Endodermal cell (in vitro differentiated cells): ENCODE results near the gene CSRP3. TPM values are rescaled to one million over a fixed set of nuclear protein-coding genes. Genes with fewer than 3 reads are reported as not detected.

ENCODE experiments used
- DNase-seq: peaks from one replicate; pipeline ENCODE4 v3.0.0-alpha.2; 2017
- H3K27ac ChIP-seq: 2 replicates; pipeline ENCODE4 v1.5.1; 2013; ENCODE audit warnings: mild to moderate bottlenecking, low read depth, low read length, moderate library complexity
- H3K27me3 ChIP-seq: 2 replicates; pipeline ENCODE4 v1.6.1; 2013; ENCODE audit warnings: mild to moderate bottlenecking, low read length, moderate library complexity; ENCODE audit not compliant: insufficient read depth, control insufficient read depth, poor library complexity, severe bottlenecking
- H3K36me3 ChIP-seq: 2 replicates; pipeline ENCODE4 v1.7.0; 2013; ENCODE audit warnings: mild to moderate bottlenecking, low read length, moderate library complexity; ENCODE audit not compliant: control insufficient read depth, insufficient read depth
- H3K4me1 ChIP-seq: one replicate; pipeline ENCODE4 v1.7.0; 2013; ENCODE audit warnings: low read length; ENCODE audit not compliant: control insufficient read depth, insufficient read depth
- H3K4me3 ChIP-seq: 2 replicates; pipeline ENCODE4 v1.5.1; 2013; ENCODE audit warnings: mild to moderate bottlenecking, low read length, moderate library complexity
- H3K9ac ChIP-seq: 2 replicates; pipeline ENCODE4 v1.6.1; 2013; ENCODE audit warnings: mild to moderate bottlenecking, low read length, moderate library complexity; ENCODE audit not compliant: poor library complexity, severe bottlenecking; ENCODE audit errors: extremely low read depth
- H3K9me3 ChIP-seq: 2 replicates; pipeline ENCODE4 v1.6.1; 2013; ENCODE audit warnings: mild to moderate bottlenecking, low read length, moderate library complexity; ENCODE audit not compliant: control insufficient read depth
- H3K27ac Mint-ChIP-seq: 2 replicates; pipeline ENCODE4 v1.8.0; 2020; ENCODE audit warnings: mixed read lengths
- H3K27me3 Mint-ChIP-seq: 2 replicates; pipeline ENCODE4 v1.8.0; 2021; ENCODE audit warnings: mild to moderate bottlenecking, mixed read lengths; ENCODE audit not compliant: insufficient read depth
- H3K36me3 Mint-ChIP-seq: 2 replicates; pipeline ENCODE4 v1.8.0; 2020; ENCODE audit warnings: low read depth, mixed read lengths
- H3K4me1 Mint-ChIP-seq: 2 replicates; pipeline ENCODE4 v1.8.0; 2020; ENCODE audit warnings: mixed read lengths
- H3K4me3 Mint-ChIP-seq: 2 replicates; pipeline ENCODE4 v1.8.0; 2020; ENCODE audit warnings: mild to moderate bottlenecking, moderate library complexity, mixed read lengths
- H3K9me3 Mint-ChIP-seq: 2 replicates; pipeline ENCODE4 v1.8.0; 2020; ENCODE audit warnings: mild to moderate bottlenecking, mixed read lengths
- CTCF ChIP-seq: fragments of 200-600 bp; sonication (generic); conservative IDR thresholded peaks from 2 replicates; pipeline ENCODE4 v1.5.0; 2021; ENCODE audit warnings: antibody characterized with exemption, mild to moderate bottlenecking
- WGBS, 2 experiments: methylation state at CpG; one replicate each; pipeline versions ENCODE4 v1.1.5 to v1.1.7; 2013; ENCODE audit warnings: missing lambda C conversion rate in 2 of 2, mixed read lengths in 1 of 2; ENCODE audit not compliant: insufficient coverage in 1 of 2, insufficient read length in 1 of 2; 5-methylcytosine and 5-hydroxymethylcytosine counted together
- total RNA-seq, 2 donors: library from RNA; stranded (reverse); fragmentation: NEBNext Ultra II Directional in 1 of 2; extraction: Animal tissue kit (Norgen Biotek cat#: 25700) in 1 of 2; gene quantifications; 2 replicates in 1 of 2; 3 replicates in 1 of 2; pipeline ENCODE4 v1.2.1, GENCODE V29; 2021

The CSRP3 gene
- total RNA-seq, 2 donors from 2014 or later = not detected

- Mint-ChIP-seq H3K27me3 (peaks cover 93% of the 10 kb centered on the region), H3K4me3 (no peak overlapping the region), H3K27ac (no peak overlapping the region), H3K9me3 (peaks cover 16% of the 10 kb centered on the region), H3K36me3 (peaks cover 32% of the 10 kb centered on the region), H3K4me1 (peaks cover 10% of the 10 kb centered on the region)
- peaks cover 24% of the 10 kb centered on the region for H3K9me3 ChIP-seq
- no peak overlapping the region for H3K9ac ChIP-seq
- H3K4me3 ChIP-seq = no peak overlapping the region
- whole genome bisulfite sequencing, 2 experiments = 72 to 90% methylated on average over 3 of the region's 3 CpGs
- no peak for DNase-seq
- H3K27ac ChIP-seq = no peak overlapping the region
- no peaks in the 10 kb centered on the region for H3K4me1 ChIP-seq
- peaks cover 95% of the 10 kb centered on the region for H3K27me3 ChIP-seq
- no peak for TF ChIP-seq CTCF
- peaks cover 16% of the 10 kb centered on the region for H3K36me3 ChIP-seq
These were observed 19.3 kb upstream of the CSRP3 start for GRCh38 chr11:19220903-19221724.

GRCh38 chr11:19218786-19219460 lies 17.1 kb upstream of the CSRP3 start:
- no peaks in the 10 kb centered on the region for H3K4me1 ChIP-seq
- Mint-ChIP-seq H3K4me3 (no peak overlapping the region), H3K4me1 (peaks cover 10% of the 10 kb centered on the region), H3K27ac (no peak overlapping the region), H3K36me3 (peaks cover 14% of the 10 kb centered on the region), H3K9me3 (peaks cover 16% of the 10 kb centered on the region), H3K27me3 (peaks cover 93% of the 10 kb centered on the region)
- H3K9me3 ChIP-seq = peaks cover 20% of the 10 kb centered on the region
- peaks cover 95% of the 10 kb centered on the region for H3K27me3 ChIP-seq
- 92 to 95% methylated on average over 12 to 14 of the region's 15 CpGs for WGBS, 2 experiments
- H3K4me3 ChIP-seq = no peak overlapping the region
- DNase-seq = no peak
- peaks cover 9% of the 10 kb centered on the region for H3K36me3 ChIP-seq
- H3K9ac ChIP-seq = no peak overlapping the region
- TF ChIP-seq CTCF = no peak
- no peak overlapping the region for H3K27ac ChIP-seq

GRCh38 chr11:19218216-19218615 lies 16.4 kb upstream of the CSRP3 start:
- H3K36me3 Mint-ChIP-seq = peaks cover 11% of the 10 kb centered on the region
- peaks cover 2% of the 10 kb centered on the region for H3K36me3 ChIP-seq
- no peaks in the 10 kb centered on the region for H3K4me1 ChIP-seq
- no peak for TF ChIP-seq CTCF
- H3K27me3 Mint-ChIP-seq = peaks cover 94% of the 10 kb centered on the region
- no peak overlapping the region for H3K27ac ChIP-seq
- H3K4me3 Mint-ChIP-seq = no peak overlapping the region
- H3K4me1 Mint-ChIP-seq = peaks cover 10% of the 10 kb centered on the region
- 91 to 96% methylated on average over 3 of the region's 3 CpGs for WGBS, 2 experiments
- peaks cover 16% of the 10 kb centered on the region for H3K9me3 Mint-ChIP-seq
- H3K4me3 ChIP-seq = no peak overlapping the region
- no peak overlapping the region for H3K27ac Mint-ChIP-seq
- no peak for DNase-seq
- H3K9me3 ChIP-seq = peaks cover 15% of the 10 kb centered on the region
- H3K27me3 ChIP-seq = peaks cover 95% of the 10 kb centered on the region
- H3K9ac ChIP-seq = no peak overlapping the region
